CD4-positive, alpha-beta T cell treated with Interleukin-21 for 1 hour (primary cell): ENCODE measurements around the gene POP5.
"Not testable (repeated sequence)": the region's sequence is repeated elsewhere in the genome, so short reads cannot be mapped to it uniquely, and the experiment has no call there.

ENCODE experiments used
- DNase-seq: peaks from one replicate; pipeline ENCODE4 v3.0.0-alpha.2; 2020

The POP5 gene

GRCh38 chr12:120580787-120581723, at the start of gene POP5:
Gene POP5, minus strand, starts transcription at chr12:120581402. Its CDS starts 40 bp downstream, at chr12:120581362.
- peak; percentile 97 for DNase-seq

GRCh38 chr12:120630104-120630892, 49.1 kb upstream of the POP5 start:
- DNase-seq, result no peak

GRCh38 chr12:120628919-120629318, 47.7 kb upstream of the POP5 start:
- DNase-seq, result no peak

GRCh38 chr12:120625557-120626419, 44.6 kb upstream of the POP5 start:
- DNase-seq, result peak; percentile 35

- DNase-seq, result no peak
Observed at GRCh38 chr12:120620624-120621023, 39.4 kb upstream of the POP5 start.

- no peak for DNase-seq
Observed at GRCh38 chr12:120618954-120619615, 37.9 kb upstream of the POP5 start.

- not testable (repeated sequence) for DNase-seq
Observed at GRCh38 chr12:120617767-120618166, 36.6 kb upstream of the POP5 start.

- DNase-seq, result not testable (repeated sequence)
Observed at GRCh38 chr12:120617193-120617592, 36.0 kb upstream of the POP5 start.

- DNase-seq, result no peak
Observed at GRCh38 chr12:120614848-120615247, 33.6 kb upstream of the POP5 start.

GRCh38 chr12:120611534-120611933, 30.3 kb upstream of the POP5 start:
- DNase-seq, result not testable (repeated sequence)

- DNase-seq, result no peak
Observed at GRCh38 chr12:120610560-120610959, 29.4 kb upstream of the POP5 start.

GRCh38 chr12:120602416-120602815, 21.2 kb upstream of the POP5 start:
- DNase-seq, result not testable (repeated sequence)

- DNase-seq, result no peak
Observed at GRCh38 chr12:120599672-120600552, 18.7 kb upstream of the POP5 start.

GRCh38 chr12:120598674-120599463, 17.7 kb upstream of the POP5 start:
- DNase-seq, result no peak

- no peak for DNase-seq
Observed at GRCh38 chr12:120597861-120598260, 16.7 kb upstream of the POP5 start.

- DNase-seq, result no peak
Observed at GRCh38 chr12:120596901-120597300, 15.7 kb upstream of the POP5 start.

- no peak for DNase-seq
Observed at GRCh38 chr12:120592121-120593049, 11.2 kb upstream of the POP5 start.

GRCh38 chr12:120590741-120591407, 9.7 kb upstream of the POP5 start:
- DNase-seq, result no peak
